GM12878 (cell line): Measurements from ENCODE around the gene CD27. TPM values are rescaled to one million over a fixed set of nuclear protein-coding genes. Genes with fewer than 3 reads are reported as not detected.

Experiments used
- ATF2 ChIP-seq: IDR thresholded peaks from 2 replicates; pipeline ENCODE4 v1.6.1; 2012; ENCODE audit warnings: low read length, inconsistent platforms
- CBX3 ChIP-seq: fragments of 200-600 bp; sonication (generic); IDR thresholded peaks from 2 replicates; pipeline ENCODE4 v1.6.1; 2016; ENCODE audit warnings: low read depth, borderline replicate concordance
- CREB1 ChIP-seq: IDR thresholded peaks from 2 replicates; pipeline ENCODE4 v1.6.1; 2012; ENCODE audit warnings: low read depth, mild to moderate bottlenecking, inconsistent platforms
- E2F8 ChIP-seq: fragments of 450-650 bp; IDR thresholded peaks from 2 replicates; pipeline ENCODE4 v1.6.1; 2018; ENCODE audit warnings: mild to moderate bottlenecking, low read depth, moderate library complexity; ENCODE audit not compliant: partially characterized antibody
- NFYB ChIP-seq: IDR thresholded peaks from 2 replicates; pipeline ENCODE4 v1.6.1; 2011; ENCODE audit warnings: low read depth, mild to moderate bottlenecking, low read length, improper control_type of control experiment, moderate library complexity; ENCODE audit not compliant: insufficient read depth
- NR2F1 ChIP-seq: fragments of 450-650 bp; conservative IDR thresholded peaks from 2 replicates; pipeline ENCODE4 v1.6.1; 2017; ENCODE audit warnings: mild to moderate bottlenecking
- RAD21 ChIP-seq: IDR thresholded peaks from 2 replicates; pipeline ENCODE4 v1.6.1; 2011; ENCODE audit warnings: mild to moderate bottlenecking, low read depth, low read length, moderate library complexity; ENCODE audit not compliant: insufficient read depth
- RCOR1 ChIP-seq: conservative IDR thresholded peaks from 2 replicates; pipeline ENCODE4 v1.6.1; 2012; ENCODE audit warnings: low read depth, low read length, improper control_type of control experiment
- RELA ChIP-seq: fragments of 450-650 bp; IDR thresholded peaks from 2 replicates; pipeline ENCODE4 v1.8.0; 2014; ENCODE audit warnings: borderline replicate concordance; ENCODE audit not compliant: partially characterized antibody
- RFX5 ChIP-seq: IDR thresholded peaks from 2 replicates; pipeline ENCODE4 v1.6.1; 2011; ENCODE audit warnings: low read depth, low read length, improper control_type of control experiment
- USF1 ChIP-seq: IDR thresholded peaks from 2 replicates; pipeline ENCODE4 v1.6.1; 2011; ENCODE audit warnings: borderline replicate concordance, low read depth, mild to moderate bottlenecking, moderate library complexity, mixed read lengths, low read length; ENCODE audit not compliant: insufficient read depth; ENCODE audit errors: extremely low read length
- ZBTB40 ChIP-seq: fragments of 450-650 bp; IDR thresholded peaks from 2 replicates; pipeline ENCODE4 v1.6.1; 2016; ENCODE audit warnings: mild to moderate bottlenecking, moderate library complexity, borderline replicate concordance
- polyA plus RNA-seq, 11 experiments: library from polyadenylated mRNA; depleted of rRNA in 4 of 11; unstranded in 6 of 11; stranded (reverse) in 5 of 11; fragments of >200 nt; fragmentation: Nextera tagmentation in 4 of 11; fragmentation: Illumina TruSeq in 1 of 11; extraction: Ambion mirVana in 4 of 11; extraction: Trizol in 1 of 11; gene quantifications; 1 replicate in 1 of 11; 2 replicates in 10 of 11; pipeline versions ENCODE4 v1.2.1 to v1.2.3, GENCODE V29; 2011 to 2016; ENCODE audit warnings: inconsistent platforms in 2 of 11, missing spikeins in 2 of 11, low read depth in 1 of 11
- total RNA-seq, 4 experiments: library from RNA; depleted of rRNA in 3 of 4; stranded (reverse); fragments of >200 nt in 3 of 4; fragmentation: Illumina TruSeq in 1 of 4; extraction: Trizol in 1 of 4; gene quantifications; 2 replicates each; pipeline versions ENCODE4 v1.2.1 to v1.2.3, GENCODE V29; 2013 to 2021
- TF ChIP-seq, protein P1 (sequence below): IDR thresholded peaks from 2 replicates; pipeline ENCODE4 v1.6.1; 2012; ENCODE audit warnings: low read depth, low read length, improper control_type of control experiment
- TF ChIP-seq, protein P2 (sequence below): fragments of 450-650 bp; IDR thresholded peaks from 2 replicates; pipeline ENCODE4 v1.6.1; 2017; ENCODE audit warnings: low read depth, mild to moderate bottlenecking, moderate library complexity
- TF ChIP-seq, protein P3 (sequence below): fragments of 450-650 bp; IDR thresholded peaks from 2 replicates; pipeline ENCODE4 v1.6.1; 2016; ENCODE audit warnings: mild to moderate bottlenecking

Gene CD27
- total and polyA plus RNA-seq, 10 of the 15 experiments (the other 5 are each of a cell fraction or from before 2014, with no cell fraction given): 4.9 to 184 (median 106) TPM

- TF ChIP-seq USF1: peak; percentile 9
- no peak for TF ChIP-seq RAD21
- TF ChIP-seq CREB1: peak; percentile 87
- no peak for TF ChIP-seq RFX5
- TF ChIP-seq, protein P1, sequence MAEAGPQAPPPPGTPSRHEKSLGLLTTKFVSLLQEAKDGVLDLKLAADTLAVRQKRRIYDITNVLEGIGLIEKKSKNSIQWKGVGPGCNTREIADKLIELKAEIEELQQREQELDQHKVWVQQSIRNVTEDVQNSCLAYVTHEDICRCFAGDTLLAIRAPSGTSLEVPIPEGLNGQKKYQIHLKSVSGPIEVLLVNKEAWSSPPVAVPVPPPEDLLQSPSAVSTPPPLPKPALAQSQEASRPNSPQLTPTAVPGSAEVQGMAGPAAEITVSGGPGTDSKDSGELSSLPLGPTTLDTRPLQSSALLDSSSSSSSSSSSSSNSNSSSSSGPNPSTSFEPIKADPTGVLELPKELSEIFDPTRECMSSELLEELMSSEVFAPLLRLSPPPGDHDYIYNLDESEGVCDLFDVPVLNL: no peak
- TF ChIP-seq E2F8: peak; percentile 90
- no peak for TF ChIP-seq RELA
- TF ChIP-seq ZBTB40: peak; percentile 98
- 0 out of 2 replicates have a peak, but pooled peaks have one; percentile 49 for TF ChIP-seq ATF2
- no peak for TF ChIP-seq NFYB
- no peak for TF ChIP-seq RCOR1
- TF ChIP-seq CBX3: no peak
- TF ChIP-seq NR2F1: no peak
- TF ChIP-seq, protein P2, sequence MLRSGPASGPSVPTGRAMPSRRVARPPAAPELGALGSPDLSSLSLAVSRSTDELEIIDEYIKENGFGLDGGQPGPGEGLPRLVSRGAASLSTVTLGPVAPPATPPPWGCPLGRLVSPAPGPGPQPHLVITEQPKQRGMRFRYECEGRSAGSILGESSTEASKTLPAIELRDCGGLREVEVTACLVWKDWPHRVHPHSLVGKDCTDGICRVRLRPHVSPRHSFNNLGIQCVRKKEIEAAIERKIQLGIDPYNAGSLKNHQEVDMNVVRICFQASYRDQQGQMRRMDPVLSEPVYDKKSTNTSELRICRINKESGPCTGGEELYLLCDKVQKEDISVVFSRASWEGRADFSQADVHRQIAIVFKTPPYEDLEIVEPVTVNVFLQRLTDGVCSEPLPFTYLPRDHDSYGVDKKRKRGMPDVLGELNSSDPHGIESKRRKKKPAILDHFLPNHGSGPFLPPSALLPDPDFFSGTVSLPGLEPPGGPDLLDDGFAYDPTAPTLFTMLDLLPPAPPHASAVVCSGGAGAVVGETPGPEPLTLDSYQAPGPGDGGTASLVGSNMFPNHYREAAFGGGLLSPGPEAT: peak; percentile 95
- TF ChIP-seq, protein P3, sequence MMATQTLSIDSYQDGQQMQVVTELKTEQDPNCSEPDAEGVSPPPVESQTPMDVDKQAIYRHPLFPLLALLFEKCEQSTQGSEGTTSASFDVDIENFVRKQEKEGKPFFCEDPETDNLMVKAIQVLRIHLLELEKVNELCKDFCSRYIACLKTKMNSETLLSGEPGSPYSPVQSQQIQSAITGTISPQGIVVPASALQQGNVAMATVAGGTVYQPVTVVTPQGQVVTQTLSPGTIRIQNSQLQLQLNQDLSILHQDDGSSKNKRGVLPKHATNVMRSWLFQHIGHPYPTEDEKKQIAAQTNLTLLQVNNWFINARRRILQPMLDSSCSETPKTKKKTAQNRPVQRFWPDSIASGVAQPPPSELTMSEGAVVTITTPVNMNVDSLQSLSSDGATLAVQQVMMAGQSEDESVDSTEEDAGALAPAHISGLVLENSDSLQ: peak; percentile 70; the same call in 1 of the 2 replicates
These were observed 48.2 kb downstream of the CD27 start, which contains the start of gene MRPL51 (continued) for GRCh38 chr12:6492838-6493496.
